ELR (cell line): ENCODE results near the gene ACOX3.

ENCODE experiments used
- DNase-seq: peaks from one replicate; pipeline ENCODE4 v3.0.0-alpha.2; 2015; ENCODE audit warnings: low read depth

ACOX3 gene

GRCh38 chr4:8373270-8373972, 67.1 kb downstream of the ACOX3 start:
- no peak for DNase-seq

- no peak for DNase-seq
Measured at GRCh38 chr4:8372506-8372905, 68.0 kb downstream of the ACOX3 start.

GRCh38 chr4:8371596-8371995, 68.9 kb downstream of the ACOX3 start:
- DNase-seq, result no peak

GRCh38 chr4:8370835-8371595, 69.5 kb downstream of the ACOX3 start:
- no peak for DNase-seq

- no peak for DNase-seq
Measured at GRCh38 chr4:8370106-8370787, 70.3 kb downstream of the ACOX3 start.

- no peak for DNase-seq
Measured at GRCh38 chr4:8369426-8370105, 71.0 kb downstream of the ACOX3 start.

GRCh38 chr4:8368998-8369397, 71.5 kb downstream of the ACOX3 start:
- DNase-seq, result no peak

GRCh38 chr4:8368061-8368481, 72.5 kb downstream of the ACOX3 start:
- DNase-seq, result no peak

GRCh38 chr4:8366601-8367000, 73.9 kb downstream of the ACOX3 start:
- DNase-seq, result no peak

- no peak for DNase-seq
Measured at GRCh38 chr4:8365951-8366350, 74.6 kb downstream of the ACOX3 start.

GRCh38 chr4:8365353-8365752, 75.2 kb downstream of the ACOX3 start:
- no peak for DNase-seq

- no peak for DNase-seq
Measured at GRCh38 chr4:8364848-8365350, 75.6 kb downstream of the ACOX3 start.

- DNase-seq, result no peak
Measured at GRCh38 chr4:8364141-8364540, 76.4 kb downstream of the ACOX3 start.

- DNase-seq, result peak; percentile 56
Measured at GRCh38 chr4:8362483-8362882, 78.0 kb downstream of the ACOX3 start.

GRCh38 chr4:8359193-8359592, 81.3 kb downstream of the ACOX3 start:
- no peak for DNase-seq

GRCh38 chr4:8356856-8357255, 83.7 kb downstream of the ACOX3 start:
- DNase-seq, result no peak

GRCh38 chr4:8355864-8356565, 84.5 kb downstream of the ACOX3 start:
- no peak for DNase-seq

GRCh38 chr4:8355306-8355705, 85.2 kb downstream of the ACOX3 start:
- DNase-seq, result peak; percentile 27

GRCh38 chr4:8353912-8354453, 86.5 kb downstream of the ACOX3 start:
- DNase-seq, result peak; percentile 23

GRCh38 chr4:8353158-8353669, 87.3 kb downstream of the ACOX3 start:
- DNase-seq, result no peak
